Lower lobe of right lung (tissue), 2 donors: ENCODE results near the gene DNAH9. TPM values are rescaled to one million over a fixed set of nuclear protein-coding genes. Genes with fewer than 3 reads are reported as not detected.
A peak's percentile ranks its signal among the peaks of the same experiment; 100 is the strongest.

Experiments
- ATAC-seq, 2 donors: fragments of 200-7000 bp; cut with Tn5 transposase; one replicate each; pipeline ENCODE4 v1.9.1; 2020 to 2022; ENCODE audit warnings: mild to moderate bottlenecking in 2 of 2, moderate library complexity in 2 of 2
- DNase-seq: peaks from one replicate; pipeline ENCODE4 v3.0.0-alpha.2; 2020
- H3K27ac ChIP-seq: fragments of 200-600 bp; one replicate; pipeline ENCODE4 v1.8.0; 2022
- H3K27me3 ChIP-seq: fragments of 200-600 bp; one replicate; pipeline ENCODE4 v1.8.0; 2022; ENCODE audit warnings: low read depth
- H3K36me3 ChIP-seq: fragments of 200-600 bp; one replicate; pipeline ENCODE4 v1.8.0; 2022; ENCODE audit warnings: mild to moderate bottlenecking
- H3K4me1 ChIP-seq: fragments of 200-600 bp; one replicate; pipeline ENCODE4 v1.8.0; 2022
- H3K4me3 ChIP-seq: fragments of 200-600 bp; one replicate; pipeline ENCODE4 v1.8.0; 2022; ENCODE audit warnings: mild to moderate bottlenecking
- H3K9me3 ChIP-seq: fragments of 200-600 bp; one replicate; pipeline ENCODE4 v1.8.0; 2022
- CTCF ChIP-seq: fragments of 200-600 bp; IDR thresholded peaks from one replicate; pipeline ENCODE4 v1.8.0; 2022; ENCODE audit warnings: antibody characterized with exemption, mild to moderate bottlenecking
- intact Hi-C: fragments of 100-400 bp; cut with DNase I; formaldehyde crosslinking; loops from one replicate; pipeline ENCODE4 v1.11.0; 2022
- total RNA-seq: library from RNA; stranded (reverse); fragmentation: NEBNext Ultra II Directional; extraction: Animal tissue kit (Norgen Biotek cat#: 25700); gene quantifications from one replicate; pipeline ENCODE4 v1.2.1, GENCODE V29; 2021
- donor health status: DM: no; HTN: yes; CAD: no; lungs with severe emphysema.

Gene DNAH9
- total RNA-seq, 1 donor from 2014 or later = 22.3 TPM

- no peaks in the 10 kb centered on the region for H3K4me1 ChIP-seq
- ATAC-seq (no peak), DNase-seq (no peak)
- no peak overlapping the region for H3K27ac ChIP-seq
- no peaks in the 10 kb centered on the region for H3K27me3 ChIP-seq
- intact Hi-C loops = no loop called here
- H3K36me3 ChIP-seq = no peaks in the 10 kb centered on the region
- no peaks in the 10 kb centered on the region for H3K9me3 ChIP-seq
- H3K4me3 ChIP-seq = no peak overlapping the region
- no peak for TF ChIP-seq CTCF
Measured at GRCh38 chr17:11712456-11712855, 114.2 kb downstream of the DNAH9 start.

GRCh38 chr17:11719203-11719602 lies 120.9 kb downstream of the DNAH9 start:
- intact Hi-C loops = no loop called here
- no peaks in the 10 kb centered on the region for H3K27me3 ChIP-seq
- TF ChIP-seq CTCF = no peak
- H3K36me3 ChIP-seq = no peaks in the 10 kb centered on the region
- no peak for DNase-seq
- no peaks in the 10 kb centered on the region for H3K9me3 ChIP-seq
- no peaks in the 10 kb centered on the region for H3K4me1 ChIP-seq
- H3K4me3 ChIP-seq = no peak overlapping the region
- H3K27ac ChIP-seq = no peak overlapping the region
- peak in 1 of 2 donors; percentile 33 for ATAC-seq

- DNase-seq (no peak), ATAC-seq (peak; percentile 78 to 84)
- Histone ChIP-seq H3K27ac (no peak overlapping the region), H3K4me1 (no peaks in the 10 kb centered on the region), H3K36me3 (no peaks in the 10 kb centered on the region), H3K27me3 (no peaks in the 10 kb centered on the region), H3K4me3 (no peak overlapping the region), H3K9me3 (no peaks in the 10 kb centered on the region)
- intact Hi-C loops = no loop called here
- TF ChIP-seq CTCF = no peak
Measured at GRCh38 chr17:11719856-11720255, 121.6 kb downstream of the DNAH9 start.

- no peak for ATAC-seq
- H3K27ac ChIP-seq = no peak overlapping the region
- intact Hi-C loops = no loop called here
- no peaks in the 10 kb centered on the region for H3K27me3 ChIP-seq
- TF ChIP-seq CTCF = no peak
- H3K9me3 ChIP-seq = no peaks in the 10 kb centered on the region
- no peaks in the 10 kb centered on the region for H3K4me1 ChIP-seq
- H3K36me3 ChIP-seq = no peaks in the 10 kb centered on the region
- H3K4me3 ChIP-seq = no peak overlapping the region
- no peak for DNase-seq
Measured at GRCh38 chr17:11720816-11721215, 122.5 kb downstream of the DNAH9 start.

- Histone ChIP-seq H3K27ac (no peak overlapping the region), H3K27me3 (no peaks in the 10 kb centered on the region), H3K36me3 (no peaks in the 10 kb centered on the region), H3K4me1 (no peaks in the 10 kb centered on the region), H3K4me3 (no peak overlapping the region), H3K9me3 (no peaks in the 10 kb centered on the region)
- DNase-seq (no peak), ATAC-seq (no peak)
- intact Hi-C loops = no loop called here
- TF ChIP-seq CTCF = no peak
Measured at GRCh38 chr17:11730747-11731146, 132.5 kb downstream of the DNAH9 start.
